ENCODE data around the gene RAB11FIP2.

Gene RAB11FIP2

GRCh38 chr10:117983961-117984360, 62.8 kb downstream of the RAB11FIP2 start:
- Histone ChIP-seq H4K20me1 (ENCODE audit: insufficient read depth, low read length) (no peaks in the 10 kb centered on the region), H3K9me2 (ENCODE audit: low read depth, low read length) (no peaks in the 10 kb centered on the region), H3F3A (ENCODE audit: insufficient read depth, low read length) (no peaks in the 10 kb centered on the region), H3K27ac (ENCODE audit: low read depth, low read length, poor library complexity, severe bottlenecking) (no peak overlapping the region), H2AFZ (ENCODE audit: low read length) (no peak overlapping the region), H3K79me2 (ENCODE audit: insufficient read depth, low read length) (no peaks in the 10 kb centered on the region), H3K4me3 (ENCODE audit: low read depth, low read length, poor library complexity, severe bottlenecking) (no peak overlapping the region), H3K9me3 (ENCODE audit: low read length) (no peaks in the 10 kb centered on the region), H3K36me3 (ENCODE audit: insufficient read depth, low read length) (no peaks in the 10 kb centered on the region), H3K4me2 (ENCODE audit: low read length) (no peak overlapping the region), H3K27me3 (ENCODE audit: insufficient read depth, low read length) (no peaks in the 10 kb centered on the region), H3K9ac (ENCODE audit: low read length) (no peak overlapping the region), H3K4me1 (ENCODE audit: insufficient read depth, low read length, severe bottlenecking) (no peaks in the 10 kb centered on the region)
- TF ChIP-seq CTCF (IDR thresholded peaks at IDR 0.05; ENCODE audit: low read length), result no peak
- TF ChIP-seq EZH2 (IDR thresholded peaks at IDR 0.05; ENCODE audit: borderline replicate concordance, low read length), result no peak

GRCh38 chr10:117980755-117981702, 65.7 kb downstream of the RAB11FIP2 start:
- Histone ChIP-seq H3K36me3 (ENCODE audit: insufficient read depth, low read length) (no peaks in the 10 kb centered on the region), H3K27ac (ENCODE audit: low read depth, low read length, poor library complexity, severe bottlenecking) (no peak overlapping the region), H3K9me2 (ENCODE audit: low read depth, low read length) (no peaks in the 10 kb centered on the region), H3K4me1 (ENCODE audit: insufficient read depth, low read length, severe bottlenecking) (no peaks in the 10 kb centered on the region), H3K4me2 (ENCODE audit: low read length) (no peak overlapping the region), H3K9ac (ENCODE audit: low read length) (no peak overlapping the region), H3K27me3 (ENCODE audit: insufficient read depth, low read length) (no peaks in the 10 kb centered on the region), H3K9me3 (ENCODE audit: low read length) (no peaks in the 10 kb centered on the region), H3K4me3 (ENCODE audit: low read depth, low read length, poor library complexity, severe bottlenecking) (no peak overlapping the region), H4K20me1 (ENCODE audit: insufficient read depth, low read length) (no peaks in the 10 kb centered on the region), H3F3A (ENCODE audit: insufficient read depth, low read length) (no peaks in the 10 kb centered on the region), H3K79me2 (ENCODE audit: insufficient read depth, low read length) (no peaks in the 10 kb centered on the region), H2AFZ (ENCODE audit: low read length) (no peak overlapping the region)
- TF ChIP-seq CTCF (IDR thresholded peaks at IDR 0.05; ENCODE audit: low read length) (no peak), EZH2 (IDR thresholded peaks at IDR 0.05; ENCODE audit: borderline replicate concordance, low read length) (no peak)

- Histone ChIP-seq H3K27ac (ENCODE audit: low read depth, low read length, poor library complexity, severe bottlenecking) (no peak overlapping the region), H3F3A (ENCODE audit: insufficient read depth, low read length) (no peaks in the 10 kb centered on the region), H4K20me1 (ENCODE audit: insufficient read depth, low read length) (no peaks in the 10 kb centered on the region)
Measured at GRCh38 chr10:117980216-117980615, 66.5 kb downstream of the RAB11FIP2 start.

More at GRCh38 chr10:117980216-117980615, 66.5 kb downstream of the RAB11FIP2 start:
- Histone ChIP-seq H3K4me3 (ENCODE audit: low read depth, low read length, poor library complexity, severe bottlenecking) (no peak overlapping the region), H3K9ac (ENCODE audit: low read length) (no peak overlapping the region), H3K4me2 (ENCODE audit: low read length) (no peak overlapping the region), H3K4me1 (ENCODE audit: insufficient read depth, low read length, severe bottlenecking) (no peaks in the 10 kb centered on the region), H3K79me2 (ENCODE audit: insufficient read depth, low read length) (no peaks in the 10 kb centered on the region), H3K9me3 (ENCODE audit: low read length) (no peaks in the 10 kb centered on the region), H3K9me2 (ENCODE audit: low read depth, low read length) (no peaks in the 10 kb centered on the region), H3K36me3 (ENCODE audit: insufficient read depth, low read length) (no peaks in the 10 kb centered on the region), H2AFZ (ENCODE audit: low read length) (no peak overlapping the region), H3K27me3 (ENCODE audit: insufficient read depth, low read length) (no peaks in the 10 kb centered on the region)
- TF ChIP-seq EZH2 (IDR thresholded peaks at IDR 0.05; ENCODE audit: borderline replicate concordance, low read length) (no peak), CTCF (IDR thresholded peaks at IDR 0.05; ENCODE audit: low read length) (no peak)

Measured in OCI-LY1 (cell line).